ENCODE results near the gene FOXD4L3. TPM values are rescaled to one million over a fixed set of nuclear protein-coding genes. Genes with fewer than 3 reads are reported as not detected.
"Not testable (repeated sequence)": the region's sequence is repeated elsewhere in the genome, so short reads cannot be mapped to it uniquely, and the experiment has no call there.

The FOXD4L3 gene
- total RNA-seq, 2 experiments from 2014 or later: 0.14 TPM; not detected in 1

DNA sequence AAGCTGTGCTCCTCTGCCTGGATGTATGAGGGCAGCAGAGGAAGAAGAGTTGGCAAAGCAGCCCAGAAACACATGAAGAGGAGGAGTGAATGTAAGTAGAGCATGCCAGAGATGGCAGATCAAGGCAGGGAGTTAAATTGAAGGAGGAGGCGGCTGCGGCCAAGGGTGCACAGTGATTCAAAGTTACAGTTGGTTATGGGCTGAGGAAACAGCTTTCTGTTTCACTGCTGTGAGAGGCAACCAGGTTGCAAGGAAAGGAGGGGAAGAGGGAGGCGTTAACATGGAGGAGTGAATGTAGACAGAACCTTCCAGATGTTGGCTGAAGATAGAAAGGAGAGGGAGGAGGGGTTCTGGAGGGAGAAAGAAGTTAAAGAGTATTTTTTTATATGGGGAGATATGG lies 33.3 kb downstream of the FOXD4L3 start:
- not testable (repeated sequence) for H3K36me3 Mint-ChIP-seq, H3K27ac Mint-ChIP-seq, H3K4me1 Mint-ChIP-seq, H3K4me3 Mint-ChIP-seq, DNase-seq, H3K9me3 Mint-ChIP-seq, H3K27me3 Mint-ChIP-seq

DNA sequence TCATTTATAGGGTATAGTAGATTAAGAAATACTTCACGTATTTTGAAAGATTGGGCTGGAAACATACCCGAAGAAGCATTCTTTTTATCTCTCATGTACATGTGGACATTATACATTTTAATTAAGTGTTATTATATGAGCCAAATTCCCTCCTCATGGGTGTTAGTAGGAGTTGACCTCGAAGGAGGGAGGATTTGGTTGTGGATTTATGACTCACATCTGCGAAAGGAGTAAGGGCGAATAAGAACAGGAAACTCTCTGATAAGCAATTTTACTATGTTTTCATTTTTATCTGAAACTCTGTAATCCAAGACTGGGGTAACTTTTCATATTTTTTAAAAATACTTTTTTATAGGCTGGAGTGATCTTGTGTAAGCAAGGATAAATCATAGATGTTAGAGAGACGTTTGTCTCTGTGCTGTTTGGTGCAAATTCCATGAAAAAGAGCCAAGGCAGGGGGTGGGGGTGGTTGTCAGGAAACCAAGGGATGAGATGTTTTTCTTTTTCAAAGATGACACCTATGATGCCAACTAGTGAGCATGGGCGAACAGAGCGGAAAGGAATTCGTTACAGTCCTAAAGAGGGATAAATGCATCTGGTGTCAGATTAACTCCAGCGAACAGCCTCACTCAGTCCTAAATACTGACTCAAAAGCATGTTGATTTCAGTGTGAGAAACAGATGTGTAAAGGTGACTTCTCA lies 34.1 kb downstream of the FOXD4L3 start:
- H3K9me3 Mint-ChIP-seq: not testable (repeated sequence)

DNA sequence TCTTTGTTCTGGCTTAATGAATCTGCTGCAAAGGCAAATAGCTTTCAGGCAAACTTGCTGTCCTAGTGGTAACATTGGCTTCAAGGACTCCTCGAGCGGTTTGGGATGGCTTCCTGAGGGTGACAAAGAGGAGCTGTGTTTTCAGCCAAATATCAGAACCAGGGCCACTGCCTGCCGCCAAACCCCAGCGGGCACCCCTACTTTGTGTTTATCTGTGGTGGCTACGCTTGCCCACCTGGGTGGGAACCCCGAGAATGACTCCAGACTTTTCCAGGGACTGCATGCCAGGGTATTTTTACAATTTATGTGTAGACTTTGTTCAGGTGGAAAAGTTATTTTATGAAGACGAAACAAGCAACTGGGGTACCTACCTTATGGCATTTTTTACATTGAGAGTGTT lies 35.3 kb downstream of the FOXD4L3 start:
- H3K36me3 Mint-ChIP-seq, H3K27ac Mint-ChIP-seq, H3K4me3 Mint-ChIP-seq, H3K9me3 Mint-ChIP-seq, DNase-seq, H3K4me1 Mint-ChIP-seq: not testable (repeated sequence)
- H3K27me3 Mint-ChIP-seq: peaks cover 11% of the 10 kb centered on the region

More for the DNA sequence above, 34.1 kb downstream of the FOXD4L3 start:
- not testable (repeated sequence) for DNase-seq, H3K36me3 Mint-ChIP-seq, H3K4me1 Mint-ChIP-seq, H3K27me3 Mint-ChIP-seq, H3K4me3 Mint-ChIP-seq, H3K27ac Mint-ChIP-seq

DNA sequence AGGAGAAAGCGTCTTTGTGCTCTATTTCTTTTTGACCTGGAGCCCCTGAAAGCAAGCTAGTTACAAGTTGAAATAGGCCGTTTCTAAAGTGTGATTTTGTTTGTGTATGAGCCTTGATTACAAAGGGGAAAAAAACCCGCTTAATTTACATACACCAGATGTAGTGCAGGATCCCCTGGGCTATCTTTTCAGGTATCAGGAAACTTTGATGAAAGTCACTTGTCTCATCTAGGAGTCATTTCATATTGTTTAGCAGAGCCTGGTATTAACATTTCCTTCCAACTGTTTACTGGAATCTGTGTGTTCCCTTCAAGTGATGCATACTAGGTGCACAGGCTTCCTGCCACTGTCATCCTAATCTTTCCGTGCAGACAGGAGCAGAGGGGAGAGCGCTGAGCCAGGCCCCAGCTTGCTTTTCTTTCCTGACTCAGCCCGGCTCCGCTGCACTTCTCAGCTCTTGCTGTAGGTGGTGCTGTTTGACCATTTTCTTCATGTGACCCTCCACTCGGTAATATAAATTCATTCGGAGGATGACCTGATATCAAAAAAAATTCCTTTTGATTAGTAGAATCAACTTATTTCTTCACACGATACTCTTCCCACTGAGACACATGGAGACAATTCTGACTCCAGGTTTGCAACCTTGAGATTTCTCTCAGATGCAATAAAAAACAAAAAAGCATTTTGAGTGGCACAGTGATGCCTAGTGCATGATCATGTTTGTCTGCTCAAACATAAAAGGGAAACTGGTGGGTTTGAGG lies 39.8 kb downstream of the FOXD4L3 start:
- H3K4me1 Mint-ChIP-seq, H3K27me3 Mint-ChIP-seq, H3K4me3 Mint-ChIP-seq, H3K9me3 Mint-ChIP-seq, DNase-seq, H3K36me3 Mint-ChIP-seq, H3K27ac Mint-ChIP-seq: not testable (repeated sequence)

DNA sequence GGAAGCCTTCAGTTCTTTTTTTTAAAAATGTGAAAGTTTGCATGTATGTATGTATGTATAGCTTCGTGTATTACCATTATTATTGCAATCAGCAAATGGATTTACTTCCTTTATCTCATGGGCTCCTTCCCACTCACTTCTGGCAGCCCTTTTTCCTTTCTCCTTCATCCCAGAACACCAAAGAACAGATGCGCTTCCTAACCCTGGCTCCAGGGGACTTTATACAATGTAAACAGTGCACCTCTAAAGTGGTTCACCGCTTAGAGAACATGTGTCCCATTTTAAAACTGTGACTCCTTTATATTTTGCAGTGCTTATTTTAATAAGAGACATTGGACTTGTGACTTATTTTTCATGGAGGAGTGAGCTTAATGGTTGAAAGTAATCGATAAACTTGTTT lies 40.6 kb downstream of the FOXD4L3 start:
- H3K36me3 Mint-ChIP-seq, H3K4me3 Mint-ChIP-seq, H3K27me3 Mint-ChIP-seq, H3K4me1 Mint-ChIP-seq, H3K9me3 Mint-ChIP-seq, DNase-seq, H3K27ac Mint-ChIP-seq: not testable (repeated sequence)

DNA sequence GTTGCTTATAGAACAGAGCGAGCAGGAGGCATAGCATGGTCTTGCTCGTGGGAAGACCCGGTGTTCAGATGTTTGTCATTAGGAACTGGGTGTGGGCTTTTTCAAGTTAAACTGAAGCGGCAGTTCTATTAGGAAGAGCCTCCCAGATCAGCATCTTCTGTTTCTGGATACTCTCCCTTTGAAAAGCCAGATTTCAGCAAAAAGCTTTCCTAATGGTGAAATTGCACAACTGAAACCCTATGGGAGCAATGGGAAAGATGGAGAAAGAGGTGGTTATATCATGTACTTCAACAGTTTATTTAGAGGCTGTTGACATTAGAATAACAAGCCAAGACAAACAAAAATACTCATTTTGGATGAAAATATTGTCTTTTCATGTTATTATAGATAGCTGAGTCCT lies 41.3 kb downstream of the FOXD4L3 start:
- not testable (repeated sequence) for H3K36me3 Mint-ChIP-seq, H3K9me3 Mint-ChIP-seq, DNase-seq, H3K27ac Mint-ChIP-seq, H3K4me1 Mint-ChIP-seq, H3K4me3 Mint-ChIP-seq
- peaks cover 11% of the 10 kb centered on the region for H3K27me3 Mint-ChIP-seq

DNA sequence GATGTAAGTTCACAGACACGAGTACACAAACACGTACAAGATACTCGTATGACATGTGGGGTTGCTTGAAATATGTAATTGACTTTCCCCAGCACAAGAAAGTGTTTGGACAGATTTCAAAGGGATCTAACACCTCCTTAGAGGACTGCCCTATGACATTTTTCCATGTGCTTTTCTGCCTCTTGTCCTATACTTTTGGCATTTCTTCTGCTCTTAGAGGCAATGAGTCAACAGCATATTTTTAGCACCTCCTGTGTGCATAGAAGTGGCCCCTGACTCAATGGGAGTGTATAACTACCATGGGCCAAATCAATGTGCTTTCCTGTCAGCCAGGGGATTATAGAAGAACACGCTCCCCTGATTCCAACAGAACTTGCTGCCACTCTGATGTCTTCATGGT lies 49.0 kb downstream of the FOXD4L3 start:
- H3K27me3 Mint-ChIP-seq: peaks cover 18% of the 10 kb centered on the region
- DNase-seq, H3K4me3 Mint-ChIP-seq, H3K36me3 Mint-ChIP-seq, H3K9me3 Mint-ChIP-seq, H3K4me1 Mint-ChIP-seq, H3K27ac Mint-ChIP-seq: not testable (repeated sequence)

Other genes with a start within 250 kb of the FOXD4L3 start
- 10 to 100 TPM; 45.2 to 49.0 TPM for gene ZNG1C, start 60.9 kb upstream of the FOXD4L3 start, total RNA-seq
- not detected for gene PGM5, start 53.7 kb downstream of the FOXD4L3 start, total RNA-seq
- gene TMEM252, start 238.0 kb downstream of the FOXD4L3 start, total RNA-seq: not detected

All from activated naive CD8-positive, alpha-beta T cell treated with anti-CD3 and anti-CD28 coated beads for 36 hours (primary cell).